Heart left ventricle (tissue), 16 donors: ENCODE data around the gene SIGLEC14. TPM values are rescaled to one million over a fixed set of nuclear protein-coding genes. Genes with fewer than 3 reads are reported as not detected.
"Not testable (repeated sequence)": the region's sequence is repeated elsewhere in the genome, so short reads cannot be mapped to it uniquely, and the experiment has no call there.

Experiments used
- ATAC-seq, 4 donors: fragments of 200-7000 bp; cut with Tn5 transposase; one replicate each; pipeline ENCODE4 v1.9.1; 2020 to 2022; ENCODE audit warnings: moderate library complexity in 4 of 4, mild to moderate bottlenecking in 3 of 4, moderate number of reproducible peaks in 1 of 4
- DNase-seq, 5 donors: peaks; one replicate each; pipeline ENCODE4 v3.0.0-alpha.2; 2020
- H3K27ac ChIP-seq, 12 donors: fragments of 200-600 bp; sonication (generic) in 4 of 12; one replicate each; pipeline versions ENCODE4 v1.5.0 to v1.8.0; 2016 to 2022; ENCODE audit warnings: mild to moderate bottlenecking in 2 of 12
- H3K27me3 ChIP-seq, 9 donors: fragments of 200-600 bp; sonication (generic) in 2 of 9; one replicate each; pipeline versions ENCODE4 v1.5.1 to v1.8.0; 2016 to 2022; ENCODE audit warnings: mild to moderate bottlenecking in 3 of 9
- H3K36me3 ChIP-seq, 9 donors: fragments of 200-600 bp; sonication (generic) in 2 of 9; one replicate each; pipeline versions ENCODE4 v1.5.0 to v1.8.0; 2018 to 2022; ENCODE audit warnings: mild to moderate bottlenecking in 2 of 9
- H3K4me1 ChIP-seq, 12 donors: fragments of 200-600 bp; sonication (generic) in 4 of 12; one replicate each; pipeline versions ENCODE4 v1.5.0 to v1.8.0; 2016 to 2022; ENCODE audit warnings: mild to moderate bottlenecking in 3 of 12
- H3K4me3 ChIP-seq, 12 donors: fragments of 200-600 bp; sonication (generic) in 4 of 12; one replicate each; pipeline versions ENCODE4 v1.5.0 to v1.8.0; 2017 to 2022; ENCODE audit warnings: mild to moderate bottlenecking in 9 of 12, moderate library complexity in 4 of 12
- H3K9me3 ChIP-seq, 12 donors: fragments of 200-600 bp; sonication (generic) in 4 of 12; one replicate each; pipeline versions ENCODE4 v1.5.0 to v1.8.0; 2016 to 2022; ENCODE audit warnings: mild to moderate bottlenecking in 1 of 12
- CTCF ChIP-seq, 12 donors: fragments of 200-600 bp; sonication (generic) in 4 of 12; IDR thresholded peaks; one replicate each; pipeline versions ENCODE4 v1.5.0 to v1.8.0; 2018 to 2022; ENCODE audit warnings: antibody characterized with exemption in 12 of 12, mild to moderate bottlenecking in 5 of 12
- POLR2A ChIP-seq, 2 donors: fragments of 450-650 bp; IDR thresholded peaks; one replicate each; pipeline ENCODE4 v1.6.1; 2017; ENCODE audit warnings: antibody characterized with exemption in 2 of 2, mild to moderate bottlenecking in 2 of 2, moderate library complexity in 2 of 2
- WGBS, 4 donors: extraction: QIAGEN DNeasy Blood & Tissue Kit in 2 of 4; methylation state at CpG; one replicate each; pipeline versions ENCODE4 v1.1.5 to v1.1.7; 2013 to 2018; 5-methylcytosine and 5-hydroxymethylcytosine counted together
- intact Hi-C, 10 donors: fragments of 100-400 bp; cut with DNase I; formaldehyde crosslinking; loops; one replicate each; pipeline versions ENCODE4 v1.11.1 to v1.14.2; 2022
- polyA plus RNA-seq, 2 donors: library from polyadenylated mRNA; stranded (reverse); fragments of 200-250 nt; gene quantifications; one replicate each; pipeline ENCODE4 v1.2.3, GENCODE V29; 2013
- total RNA-seq, 9 donors: library from RNA; depleted of rRNA in 2 of 9; stranded (reverse); fragments of >200 nt in 2 of 9; fragmentation: NEBNext Ultra II Directional in 3 of 9; extraction: Animal tissue kit (Norgen Biotek cat#: 25700) in 3 of 9; gene quantifications; one replicate each; pipeline versions ENCODE4 v1.1.0 to v1.2.4, GENCODE V29; 2016 to 2023
- donor health status: ischemic (EF 13 %, LVEDD 7.1; RV severe dilation, severe dysfunction).
- donor health status: healthy with polysubstance abuse.
- donor health status: DM: no; HTN: yes; CAD: no.
- donor health status: DM: no; HTN: no; CAD: no.
- donor health status: ischemic (EF 25% LVEDD 6.9; RV normal size, moderate dysfunction).
- donor health status: ischemic (EF 25% LVEDD 5.7; RV mildly dilated, moderate dysfunction).
- donor health status: healthy.
- donor health status: DM: yes; HTN: yes; CAD: no.
- donor health status: ischemic (EF 35%, LVEDD 5.7; RV mildly dilated, moderate dysfunction).
- donor health status: nonischemic (EF 11% LVEDD 7.7; RV severe dilation, severe dysfunction).
- donor health status: DM: yes; HTN: yes; CAD: no.
- donor health status: PGD.
- donor health status: ischemic (EF 29% LVEDD 5.4; RV normal size, mild dysfunction).
- donor health status: nonischemic (EF 23%, LVEDD 6.1; RV moderate dilation, normal function).

The SIGLEC14 gene
- total and polyA plus RNA-seq, 11 donors = 0.20 to 17.9 (median 1.3) TPM; not detected in 2

GRCh38 chr19:51632126-51632525, 14.5 kb downstream of the SIGLEC14 start:
- 73 to 77% (median 74%) methylated on average over 5 of the region's 5 CpGs; no CpG with 5 or more reads in 1 of the 4 donors for WGBS, 4 donors
- H3K4me3 ChIP-seq = no peak overlapping the region

DNA sequence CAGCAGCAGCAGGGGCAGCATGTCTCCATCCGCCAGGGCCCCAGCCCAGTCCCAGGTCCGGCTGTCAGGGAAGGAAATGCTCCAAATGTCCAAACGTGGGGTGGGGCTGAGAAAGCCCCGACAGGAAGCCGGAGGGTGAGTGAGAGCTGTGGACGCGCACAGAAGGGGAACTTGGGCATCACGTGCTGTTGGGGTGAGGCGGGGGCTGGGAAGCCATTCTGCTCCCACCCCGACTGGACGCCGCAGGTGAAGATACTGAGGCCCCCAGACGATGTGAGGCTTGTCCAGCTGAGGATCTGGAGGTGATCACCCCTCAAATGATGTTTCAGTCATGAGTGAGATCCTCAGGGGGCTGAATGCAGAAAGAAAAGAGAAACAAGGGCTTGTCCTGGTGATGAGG, 16.3 kb downstream of the SIGLEC14 start, which contains the start of gene SIGLEC5:
Gene SIGLEC5 (minus strand): TSS at position 87 of the 400 bp plus-strand sequence. CDS start 66 bp downstream, at position 21.
- intact Hi-C loops = loop anchor here in 1 of 10 donors (10.0 kb wide), 1 partner anchor 96 kb away; the partner anchor contains the start of gene SIGLEC6
- not testable (repeated sequence) for H3K27ac ChIP-seq
- WGBS, 4 donors = 56 to 61% (median 57%) methylated on average over 6 to 10 of the region's 13 CpGs; no CpG with 5 or more reads in 1 of the 4 donors

More at GRCh38 chr19:51632126-51632525, 14.5 kb downstream of the SIGLEC14 start:
- Histone ChIP-seq H3K27me3 (peaks cover 0 to 4% (median 0%) of the 10 kb centered on the region in 9 donors), H3K9me3 (peaks cover 0 to 6% (median 0%) of the 10 kb centered on the region in 12 donors), H3K36me3 (no peaks in the 10 kb centered on the region), H3K27ac (no peak overlapping the region), H3K4me1 (peaks cover 0 to 4% (median 0%) of the 10 kb centered on the region in 12 donors)
- ATAC-seq = no peak
- intact Hi-C loops = loop anchor here in 1 of 10 donors (10.0 kb wide), 1 partner anchor 97 kb away; the partner anchor contains the start of gene SIGLEC6
- TF ChIP-seq CTCF (IDR thresholded peaks at IDR 0.05) (no peak), POLR2A (IDR thresholded peaks at IDR 0.05) (no peak)
- no peak for DNase-seq

DNA sequence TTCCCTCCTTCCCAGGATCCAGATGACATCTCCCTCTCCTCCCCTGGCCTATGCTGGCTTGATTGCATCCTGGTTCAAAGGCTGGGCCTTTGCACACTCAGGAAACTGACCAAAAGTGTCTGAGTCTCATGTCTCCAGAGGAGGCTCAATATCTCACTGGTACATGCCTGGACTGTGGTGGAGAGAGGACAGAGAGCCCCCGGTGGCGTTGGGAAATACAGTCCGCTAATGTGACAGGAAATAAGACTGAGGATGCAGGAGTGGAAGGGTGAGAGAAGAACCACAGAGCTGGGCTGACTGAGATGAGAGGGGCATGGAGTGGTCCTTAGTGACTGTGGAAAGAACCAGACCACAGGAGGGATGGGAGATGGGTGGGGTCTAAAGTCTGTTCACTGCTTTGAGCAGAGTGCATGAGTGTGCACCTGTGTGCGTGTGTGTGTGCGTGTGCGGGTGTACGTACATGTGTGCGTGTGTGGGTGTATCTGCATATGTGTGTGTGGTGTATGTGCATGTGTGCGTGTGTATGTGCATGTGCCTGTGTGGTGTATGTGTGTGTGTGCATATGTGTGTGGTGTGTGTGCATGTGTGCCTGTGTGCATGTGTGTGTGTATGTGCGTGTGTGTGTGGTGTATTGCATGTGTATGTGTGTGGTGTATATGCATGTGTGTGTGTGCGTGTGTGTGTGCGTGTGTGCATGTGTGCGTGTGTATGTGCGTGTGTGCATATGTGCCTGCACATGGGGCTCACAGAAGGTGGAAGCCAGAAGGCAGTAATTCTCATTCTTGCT, 18.3 kb downstream of the SIGLEC14 start:
- Histone ChIP-seq H3K36me3 (no peaks in the 10 kb centered on the region), H3K9me3 (no peaks in the 10 kb centered on the region), H3K4me3 (no peak overlapping the region), H3K4me1 (peaks cover 0 to 4% (median 0%) of the 10 kb centered on the region in 12 donors), H3K27me3 (peaks cover 0 to 7% (median 0%) of the 10 kb centered on the region in 9 donors), H3K27ac (no peak overlapping the region)
- no peak for DNase-seq
- WGBS, 4 donors = 76 to 83% (median 78%) methylated on average over 14 of the region's 14 CpGs
- no peak for TF ChIP-seq CTCF (IDR thresholded peaks at IDR 0.05)
- no peak for TF ChIP-seq POLR2A (IDR thresholded peaks at IDR 0.05)
- ATAC-seq = no peak
- intact Hi-C loops = no loop called here

More for the DNA sequence above, 16.3 kb downstream of the SIGLEC14 start, which contains the start of gene SIGLEC5:
- H3K27me3 ChIP-seq, H3K4me3 ChIP-seq, H3K36me3 ChIP-seq, H3K9me3 ChIP-seq, H3K4me1 ChIP-seq: not testable (repeated sequence)
- ATAC-seq (peak in 3 of 4 donors; percentile 60 to 84 (median 71)), DNase-seq (peak in 1 of 5 donors; percentile 39)

GRCh38 chr19:51627491-51628138, 19.0 kb downstream of the SIGLEC14 start:
- ATAC-seq = no peak
- H3K27ac ChIP-seq = no peak overlapping the region

More at GRCh38 chr19:51627491-51628138, 19.0 kb downstream of the SIGLEC14 start:
- TF ChIP-seq POLR2A (IDR thresholded peaks at IDR 0.05) (no peak), CTCF (IDR thresholded peaks at IDR 0.05) (no peak)
- Histone ChIP-seq H3K9me3 (no peaks in the 10 kb centered on the region), H3K27me3 (peaks cover 0 to 7% (median 0%) of the 10 kb centered on the region in 9 donors), H3K4me1 (peaks cover 0 to 4% (median 0%) of the 10 kb centered on the region in 12 donors), H3K4me3 (no peak overlapping the region), H3K36me3 (no peaks in the 10 kb centered on the region)
- intact Hi-C loops = no loop called here
- no peak for DNase-seq
- 57 to 64% (median 60%) methylated on average over 13 to 16 of the region's 16 CpGs for WGBS, 4 donors
